Neutrophil (primary cell): ENCODE results near the gene P2RY13.
A peak's percentile ranks its signal among the peaks of the same experiment; 100 is the strongest.

ENCODE experiments used
- H3K27ac ChIP-seq: fragments of 200-600 bp; sonication (generic); 2 replicates; pipeline ENCODE4 v1.5.1; 2016; ENCODE audit warnings: mild to moderate bottlenecking, moderate library complexity
- H3K27me3 ChIP-seq: fragments of 200-600 bp; sonication (generic); 2 replicates; pipeline ENCODE4 v1.6.0; 2016; ENCODE audit warnings: mild to moderate bottlenecking
- H3K36me3 ChIP-seq: fragments of 200-600 bp; sonication (generic); 2 replicates; pipeline ENCODE4 v1.5.1; 2017
- H3K4me1 ChIP-seq, 2 experiments: fragments of 200-600 bp in 1 of 2; sonication (generic) in 1 of 2; 1 replicate in 1 of 2; 2 replicates in 1 of 2; pipeline versions ENCODE4 v1.5.1 to v1.6.1; 2013 to 2016; ENCODE audit warnings: low read depth in 1 of 2, low read length in 1 of 2, mild to moderate bottlenecking in 1 of 2, moderate library complexity in 1 of 2; ENCODE audit not compliant: control insufficient read depth in 1 of 2, insufficient read depth in 1 of 2
- H3K4me3 ChIP-seq, 2 experiments: fragments of 200-600 bp in 1 of 2; sonication (generic) in 1 of 2; 1 replicate in 1 of 2; 2 replicates in 1 of 2; pipeline ENCODE4 v1.5.1; 2013 to 2016; ENCODE audit warnings: low read depth in 1 of 2, low read length in 1 of 2, mild to moderate bottlenecking in 1 of 2, moderate library complexity in 1 of 2
- H3K9me3 ChIP-seq: fragments of 200-600 bp; sonication (generic); 2 replicates; pipeline ENCODE4 v1.5.1; 2016
- CTCF ChIP-seq: fragments of 200-600 bp; sonication (generic); IDR thresholded peaks from 2 replicates; pipeline ENCODE4 v1.5.1; 2016; ENCODE audit warnings: antibody characterized with exemption

The P2RY13 gene

GRCh38 chr3:151278230-151278629, 51.1 kb downstream of the P2RY13 start, which contains the start of gene P2RY14:
TSS of gene P2RY14 (minus strand) at chr3:151278542. CDS start at chr3:151214316, 64,226 bp downstream.
- H3K27ac ChIP-seq: peak within 1 kb of the TSS; percentile 85
- H3K36me3 ChIP-seq: no peaks in the 10 kb centered on the region
- H3K9me3 ChIP-seq: no peaks in the 10 kb centered on the region
- no peak for TF ChIP-seq CTCF
- peaks cover 40 to 54% of the 10 kb centered on the region in 2 experiments for H3K4me1 ChIP-seq
- H3K4me3 ChIP-seq: peak within 1 kb of the TSS; percentile 6 to 35
- no peaks in the 10 kb centered on the region for H3K27me3 ChIP-seq

- no peaks in the 10 kb centered on the region for H3K9me3 ChIP-seq
- TF ChIP-seq CTCF: no peak
- peak overlapping the region; percentile 85 for H3K27ac ChIP-seq
- peak overlapping the region in 1 of 2 experiments; percentile 35 for H3K4me3 ChIP-seq
- H3K36me3 ChIP-seq: no peaks in the 10 kb centered on the region
- peaks cover 40 to 54% of the 10 kb centered on the region in 2 experiments for H3K4me1 ChIP-seq
- H3K27me3 ChIP-seq: no peaks in the 10 kb centered on the region
These were observed 52.7 kb downstream of the P2RY13 start for GRCh38 chr3:151276687-151277042.
